NCI-H2227 treated with DMSO at 0.1 percent for 48 hours (cell line): ENCODE results near the gene C4BPA.

ENCODE experiments used
- DNase-seq: peaks from one replicate; lab custom pipeline; 2025; lab: John Stamatoyannopoulos, UW

C4BPA gene

DNA sequence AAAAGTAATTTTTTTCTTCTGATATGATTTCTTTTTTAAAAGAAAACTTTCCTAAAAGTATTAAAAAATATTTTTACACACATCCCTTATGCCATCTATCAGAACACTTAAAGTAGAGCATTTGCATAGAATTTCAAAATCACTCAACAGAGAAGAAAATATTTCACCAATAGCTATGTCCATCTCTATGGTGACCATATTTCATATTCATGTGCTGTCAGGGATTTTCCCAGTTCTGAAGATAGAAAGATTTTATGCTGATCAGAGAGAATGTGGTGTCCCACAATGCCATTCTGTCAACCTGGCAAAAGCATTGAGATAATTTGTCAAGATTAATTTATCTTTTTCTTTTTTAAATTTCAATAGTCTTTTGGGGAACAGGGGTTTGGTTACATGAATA, 87.0 kb downstream of the C4BPA start:
- no peak for DNase-seq

DNA sequence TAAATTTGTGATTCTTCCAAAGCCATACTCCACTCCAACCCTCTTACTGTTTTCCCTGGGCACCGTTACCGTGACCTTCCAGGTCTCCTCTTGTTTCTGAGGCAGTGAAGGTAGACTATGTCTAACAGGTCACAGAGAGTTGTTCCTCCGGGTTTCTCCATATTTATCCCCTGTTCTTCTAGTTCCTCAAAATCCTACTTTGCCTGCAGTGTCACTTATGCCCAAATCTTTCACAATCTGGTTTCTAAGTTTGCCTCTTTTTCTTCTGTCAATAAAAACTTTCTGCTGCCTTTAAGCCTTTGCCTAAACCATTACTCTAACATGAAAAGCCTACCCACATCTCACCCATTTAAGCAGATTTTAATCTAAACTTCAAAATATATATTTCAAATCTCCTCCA, 87.7 kb downstream of the C4BPA start:
- no peak for DNase-seq

DNA sequence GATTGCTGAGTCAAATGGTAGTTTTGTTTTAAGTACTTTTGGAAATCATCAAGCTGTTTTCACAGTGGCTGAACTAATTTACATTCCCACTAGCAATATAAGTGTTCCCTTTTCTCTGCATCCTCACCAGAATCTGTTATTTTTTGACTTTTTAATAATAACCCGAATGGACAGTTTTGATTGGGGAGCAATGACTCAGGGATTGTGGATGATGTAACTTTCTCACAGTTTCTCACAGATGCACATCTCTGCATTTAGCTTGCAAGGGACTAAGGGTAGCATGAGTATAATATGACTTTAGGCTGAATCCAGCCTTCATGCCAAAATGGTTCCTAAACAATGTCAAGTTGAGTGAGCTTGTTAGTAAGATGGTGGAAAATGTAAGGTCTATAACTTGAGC, 90.2 kb downstream of the C4BPA start:
- DNase-seq: no peak
